Measurements from ENCODE around the gene TCF15.

Gene TCF15

DNA sequence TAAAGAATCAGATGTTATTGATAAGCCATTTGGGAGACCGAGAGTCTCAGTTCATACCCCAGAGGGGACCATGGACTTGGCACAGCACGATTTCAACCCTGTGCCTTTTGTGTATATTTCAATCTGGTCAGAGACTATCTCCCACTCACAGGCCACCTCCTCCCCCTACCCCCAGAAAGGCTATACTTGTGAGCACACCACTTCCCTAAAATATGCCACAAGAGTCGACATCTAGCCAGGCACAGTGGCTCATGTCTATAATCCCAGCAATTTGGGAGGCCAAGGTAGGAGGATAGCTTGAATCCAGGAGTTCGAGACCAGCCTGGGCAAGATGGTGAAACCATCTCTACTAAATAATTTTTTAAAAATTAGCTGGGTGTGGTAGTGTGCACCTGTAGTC, 13.6 kb upstream of the TCF15 start:
- Histone ChIP-seq H3K79me2 (ENCODE audit: insufficient read depth, low read length) (no peaks in the 10 kb centered on the region), H3K9me2 (replicated peaks; ENCODE audit: insufficient read depth, low read length) (no peaks in the 10 kb centered on the region), H3K27me3 (ENCODE audit: low read length) (no peaks in the 10 kb centered on the region), H3K9me3 (ENCODE audit: insufficient read depth, low read length) (no peaks in the 10 kb centered on the region), H3K4me3 (ENCODE audit: insufficient read depth, low read length, poor library complexity, severe bottlenecking) (no peak overlapping the region), H3K27ac (ENCODE audit: low read depth, low read length) (no peak overlapping the region), H3K9ac (ENCODE audit: low read length) (no peak overlapping the region), H3K36me3 (ENCODE audit: low read length) (no peaks in the 10 kb centered on the region), H3F3A (ENCODE audit: insufficient read depth) (no peaks in the 10 kb centered on the region), H3K4me2 (ENCODE audit: low read depth, low read length, poor library complexity, severe bottlenecking) (no peak overlapping the region), H4K20me1 (ENCODE audit: low read depth, low read length) (no peaks in the 10 kb centered on the region), H2AFZ (ENCODE audit: low read depth, low read length, severe bottlenecking) (no peak overlapping the region)
- TF ChIP-seq EZH2phosphoT487 (conservative IDR thresholded peaks at IDR 0.05; ENCODE audit: low read length), result no peak

- H4K20me1 ChIP-seq (ENCODE audit: low read depth, low read length), result no peaks in the 10 kb centered on the region
- no peaks in the 10 kb centered on the region for H3K79me2 ChIP-seq (ENCODE audit: insufficient read depth, low read length)
- no peak overlapping the region for H3K4me2 ChIP-seq (ENCODE audit: low read depth, low read length, poor library complexity, severe bottlenecking)
- no peaks in the 10 kb centered on the region for H3K36me3 ChIP-seq (ENCODE audit: low read length)
- no peak for TF ChIP-seq EZH2phosphoT487 (conservative IDR thresholded peaks at IDR 0.05; ENCODE audit: low read length)
- TF ChIP-seq, protein P1, sequence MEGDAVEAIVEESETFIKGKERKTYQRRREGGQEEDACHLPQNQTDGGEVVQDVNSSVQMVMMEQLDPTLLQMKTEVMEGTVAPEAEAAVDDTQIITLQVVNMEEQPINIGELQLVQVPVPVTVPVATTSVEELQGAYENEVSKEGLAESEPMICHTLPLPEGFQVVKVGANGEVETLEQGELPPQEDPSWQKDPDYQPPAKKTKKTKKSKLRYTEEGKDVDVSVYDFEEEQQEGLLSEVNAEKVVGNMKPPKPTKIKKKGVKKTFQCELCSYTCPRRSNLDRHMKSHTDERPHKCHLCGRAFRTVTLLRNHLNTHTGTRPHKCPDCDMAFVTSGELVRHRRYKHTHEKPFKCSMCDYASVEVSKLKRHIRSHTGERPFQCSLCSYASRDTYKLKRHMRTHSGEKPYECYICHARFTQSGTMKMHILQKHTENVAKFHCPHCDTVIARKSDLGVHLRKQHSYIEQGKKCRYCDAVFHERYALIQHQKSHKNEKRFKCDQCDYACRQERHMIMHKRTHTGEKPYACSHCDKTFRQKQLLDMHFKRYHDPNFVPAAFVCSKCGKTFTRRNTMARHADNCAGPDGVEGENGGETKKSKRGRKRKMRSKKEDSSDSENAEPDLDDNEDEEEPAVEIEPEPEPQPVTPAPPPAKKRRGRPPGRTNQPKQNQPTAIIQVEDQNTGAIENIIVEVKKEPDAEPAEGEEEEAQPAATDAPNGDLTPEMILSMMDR (IDR thresholded peaks at IDR 0.05; ENCODE audit: insufficient read depth, low read length, poor library complexity, severe bottlenecking), result no peak
- no peak overlapping the region for H3K27ac ChIP-seq (ENCODE audit: low read depth, low read length)
- no peaks in the 10 kb centered on the region for H3F3A ChIP-seq (ENCODE audit: insufficient read depth)
- H3K4me3 ChIP-seq (ENCODE audit: insufficient read depth, low read length, poor library complexity, severe bottlenecking), result no peak overlapping the region
- no peaks in the 10 kb centered on the region for H3K27me3 ChIP-seq (ENCODE audit: low read length)
- no peak overlapping the region for H2AFZ ChIP-seq (ENCODE audit: low read depth, low read length, severe bottlenecking)
- H3K9me2 ChIP-seq (replicated peaks; ENCODE audit: insufficient read depth, low read length), result no peaks in the 10 kb centered on the region
- H3K9me3 ChIP-seq (ENCODE audit: insufficient read depth, low read length), result no peaks in the 10 kb centered on the region
- H3K9ac ChIP-seq (ENCODE audit: low read length), result no peak overlapping the region
These were observed 12.9 kb upstream of the TCF15 start for GRCh38 chr20:623021-623420.

DNA sequence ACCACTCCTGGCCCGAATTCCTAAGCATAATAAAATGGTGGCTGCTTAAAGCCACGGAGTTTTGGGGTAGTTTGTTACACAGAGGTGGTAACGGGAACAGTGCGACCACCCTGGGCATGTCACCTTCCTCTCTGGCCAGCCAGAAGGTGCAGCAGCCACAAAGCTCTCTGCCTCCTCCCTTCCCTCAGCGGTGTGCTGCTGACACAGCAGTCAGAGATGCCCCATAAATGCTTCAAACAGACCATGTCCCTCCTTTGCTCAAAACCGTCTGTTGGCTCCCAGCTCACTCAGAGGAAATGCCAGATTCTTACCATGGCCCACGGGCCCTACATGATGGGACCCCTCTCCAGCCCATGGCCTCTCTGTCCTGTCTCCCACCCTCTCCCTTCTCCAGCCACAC, 12.1 kb upstream of the TCF15 start:
- H3K9ac ChIP-seq (ENCODE audit: low read length), result no peak overlapping the region
- H3K9me2 ChIP-seq (replicated peaks; ENCODE audit: insufficient read depth, low read length), result no peaks in the 10 kb centered on the region
- H3K4me2 ChIP-seq (ENCODE audit: low read depth, low read length, poor library complexity, severe bottlenecking), result no peak overlapping the region
- no peaks in the 10 kb centered on the region for H4K20me1 ChIP-seq (ENCODE audit: low read depth, low read length)
- no peaks in the 10 kb centered on the region for H3F3A ChIP-seq (ENCODE audit: insufficient read depth)
- H3K79me2 ChIP-seq (ENCODE audit: insufficient read depth, low read length), result no peaks in the 10 kb centered on the region
- no peaks in the 10 kb centered on the region for H3K36me3 ChIP-seq (ENCODE audit: low read length)
- no peaks in the 10 kb centered on the region for H3K9me3 ChIP-seq (ENCODE audit: insufficient read depth, low read length)
- H3K27me3 ChIP-seq (ENCODE audit: low read length), result no peaks in the 10 kb centered on the region
- no peak for TF ChIP-seq EZH2phosphoT487 (conservative IDR thresholded peaks at IDR 0.05; ENCODE audit: low read length)
- TF ChIP-seq, protein P1 (IDR thresholded peaks at IDR 0.05; ENCODE audit: insufficient read depth, low read length, poor library complexity, severe bottlenecking), result no peak
- no peak overlapping the region for H3K4me3 ChIP-seq (ENCODE audit: insufficient read depth, low read length, poor library complexity, severe bottlenecking)
- H2AFZ ChIP-seq (ENCODE audit: low read depth, low read length, severe bottlenecking), result no peak overlapping the region
- H3K27ac ChIP-seq (ENCODE audit: low read depth, low read length), result no peak overlapping the region

DNA sequence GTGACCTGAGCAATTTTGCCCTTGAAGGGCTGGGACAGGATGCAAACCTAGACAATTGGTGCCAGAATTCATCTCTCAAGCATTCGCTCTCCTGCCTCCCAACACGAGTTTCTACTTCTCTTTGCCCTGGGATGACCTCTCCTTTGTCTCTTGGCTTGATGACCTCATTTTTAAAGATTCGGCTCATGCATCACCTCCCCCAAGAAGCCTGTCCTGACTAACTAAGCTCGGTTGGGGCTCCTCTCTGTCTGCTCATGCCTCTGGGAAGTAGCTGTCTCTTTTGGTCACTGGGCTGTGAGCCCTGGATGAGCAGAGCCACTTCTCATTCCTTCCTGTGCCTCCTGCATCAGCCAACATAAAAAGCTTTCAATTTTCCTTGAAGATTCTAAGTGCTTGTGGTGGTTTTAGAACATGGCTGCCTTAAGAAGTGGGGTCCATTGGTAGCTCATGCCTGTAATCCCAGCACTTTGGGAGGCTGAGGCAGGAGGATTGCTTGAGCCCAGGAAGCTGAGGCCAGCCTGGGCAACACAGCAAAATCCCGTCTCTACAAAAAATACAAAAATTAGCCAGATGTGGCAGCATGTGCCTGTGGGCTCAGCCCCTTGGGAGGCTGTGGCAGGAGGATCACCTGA, 11.1 kb upstream of the TCF15 start:
- TF ChIP-seq, protein P1 (IDR thresholded peaks at IDR 0.05; ENCODE audit: insufficient read depth, low read length, poor library complexity, severe bottlenecking), result no peak
- TF ChIP-seq EZH2phosphoT487 (conservative IDR thresholded peaks at IDR 0.05; ENCODE audit: low read length), result no peak
- Histone ChIP-seq H3K9me3 (ENCODE audit: insufficient read depth, low read length) (no peaks in the 10 kb centered on the region), H2AFZ (ENCODE audit: low read depth, low read length, severe bottlenecking) (no peak overlapping the region), H3K27ac (ENCODE audit: low read depth, low read length) (no peak overlapping the region), H3K4me2 (ENCODE audit: low read depth, low read length, poor library complexity, severe bottlenecking) (no peak overlapping the region), H3K4me3 (ENCODE audit: insufficient read depth, low read length, poor library complexity, severe bottlenecking) (no peak overlapping the region), H4K20me1 (ENCODE audit: low read depth, low read length) (no peaks in the 10 kb centered on the region), H3K36me3 (ENCODE audit: low read length) (no peaks in the 10 kb centered on the region), H3K27me3 (ENCODE audit: low read length) (no peaks in the 10 kb centered on the region), H3K9ac (ENCODE audit: low read length) (no peak overlapping the region), H3F3A (ENCODE audit: insufficient read depth) (no peaks in the 10 kb centered on the region), H3K9me2 (replicated peaks; ENCODE audit: insufficient read depth, low read length) (no peaks in the 10 kb centered on the region), H3K79me2 (ENCODE audit: insufficient read depth, low read length) (no peaks in the 10 kb centered on the region)

Data from SU-DHL-6 (cell line).